NCI-H446 treated with DMSO at 0.1 percent for 48 hours (cell line): ENCODE data around the gene HSPBAP1.
"Not testable (repeated sequence)": the region's sequence is repeated elsewhere in the genome, so short reads cannot be mapped to it uniquely, and the experiment has no call there.

Experiments
- DNase-seq: peaks from one replicate; lab custom pipeline; 2025; lab: John Stamatoyannopoulos, UW

Gene HSPBAP1

DNA sequence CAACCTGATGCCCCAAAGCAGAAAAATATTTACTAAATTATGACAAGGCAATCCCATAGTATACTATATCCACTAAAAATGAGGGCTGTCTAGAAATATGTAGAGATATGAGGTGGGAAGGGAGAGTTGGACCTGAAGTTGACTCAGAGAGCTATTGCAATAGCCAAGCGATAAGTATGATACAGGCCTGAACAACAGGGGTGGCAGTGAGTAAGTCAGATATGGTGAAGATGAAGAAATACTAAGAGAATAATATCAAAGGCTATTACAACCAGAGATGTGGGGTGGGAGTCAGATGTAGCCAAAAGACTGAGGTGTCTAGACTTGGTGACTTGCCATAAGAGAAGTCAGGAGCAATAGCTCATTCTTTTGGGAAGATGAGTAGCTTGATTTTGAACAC, 9.2 kb downstream of the HSPBAP1 start:
- DNase-seq: no peak

DNA sequence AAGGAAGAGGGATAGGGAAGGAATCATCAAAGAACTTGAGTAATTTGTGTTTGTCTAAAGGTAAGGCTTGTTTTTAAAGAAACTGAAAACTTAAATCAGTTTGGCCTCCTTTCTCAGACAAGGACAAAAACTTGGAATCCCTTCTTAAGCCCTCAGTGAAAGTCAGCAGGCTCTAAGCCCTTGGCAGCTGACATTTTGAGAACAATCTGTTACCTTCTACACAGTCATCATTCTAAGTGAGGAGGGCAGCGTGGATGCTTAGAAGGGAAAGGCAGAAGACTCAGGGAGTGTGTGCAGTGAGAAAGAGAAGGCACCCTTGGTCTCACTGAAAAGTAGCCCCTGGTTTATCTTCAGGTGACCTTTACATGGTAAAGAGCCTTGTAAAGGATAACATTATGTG, 10.8 kb downstream of the HSPBAP1 start:
- no peak for DNase-seq

DNA sequence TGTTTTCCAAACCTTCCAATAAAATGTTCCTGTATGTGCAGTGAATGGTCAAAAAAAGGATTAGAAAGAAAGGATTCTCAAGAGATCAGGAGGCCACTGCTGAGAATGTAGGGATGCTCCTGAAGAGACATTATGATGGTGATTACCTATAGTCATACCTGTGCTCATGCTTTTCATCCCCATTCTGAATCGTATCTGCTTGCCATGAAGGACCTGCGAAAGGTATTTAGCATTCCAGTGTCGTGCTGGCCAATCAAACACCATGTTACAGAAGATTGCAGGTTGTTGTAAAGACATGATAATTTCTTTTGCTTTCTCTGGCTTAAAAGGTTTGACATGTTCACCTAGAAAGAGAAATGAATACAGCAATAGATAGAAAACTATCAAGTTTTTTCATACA, 16.1 kb downstream of the HSPBAP1 start:
- DNase-seq: no peak

DNA sequence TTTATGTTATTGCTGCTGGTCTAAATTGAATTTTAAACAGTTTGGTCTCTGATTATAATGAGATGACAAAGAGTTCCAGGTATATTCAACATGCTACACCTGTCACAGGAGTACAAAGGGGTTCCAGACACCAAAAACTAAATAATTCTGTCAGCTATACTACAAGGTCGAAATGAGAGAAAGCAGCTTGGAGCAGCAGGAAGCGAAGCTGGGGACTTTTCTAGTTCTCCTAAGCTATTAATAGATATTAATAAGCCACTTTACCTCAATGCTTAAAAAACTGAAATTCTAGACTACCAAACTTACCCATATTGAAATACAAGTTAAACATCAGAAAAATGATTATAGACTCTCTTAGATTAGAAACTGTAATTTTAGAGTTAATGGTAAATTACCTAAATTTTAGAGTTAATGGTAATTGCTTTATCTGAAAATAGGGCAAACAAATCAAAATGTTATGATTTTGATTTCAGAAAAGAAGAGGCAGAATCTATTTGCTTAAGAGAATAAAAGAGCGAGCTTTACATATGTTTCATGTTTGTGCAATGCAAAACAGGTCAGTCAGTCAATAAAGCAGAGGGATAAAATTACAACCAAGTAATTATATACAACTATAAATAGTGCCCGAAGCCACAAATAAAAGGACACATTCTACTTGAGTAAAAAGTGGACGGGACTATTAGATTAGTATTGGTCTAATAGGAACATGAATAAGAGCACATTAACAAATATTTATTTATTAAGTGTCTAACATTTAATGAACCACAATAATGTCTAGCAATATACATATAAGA, 16.8 kb downstream of the HSPBAP1 start:
- no peak for DNase-seq

DNA sequence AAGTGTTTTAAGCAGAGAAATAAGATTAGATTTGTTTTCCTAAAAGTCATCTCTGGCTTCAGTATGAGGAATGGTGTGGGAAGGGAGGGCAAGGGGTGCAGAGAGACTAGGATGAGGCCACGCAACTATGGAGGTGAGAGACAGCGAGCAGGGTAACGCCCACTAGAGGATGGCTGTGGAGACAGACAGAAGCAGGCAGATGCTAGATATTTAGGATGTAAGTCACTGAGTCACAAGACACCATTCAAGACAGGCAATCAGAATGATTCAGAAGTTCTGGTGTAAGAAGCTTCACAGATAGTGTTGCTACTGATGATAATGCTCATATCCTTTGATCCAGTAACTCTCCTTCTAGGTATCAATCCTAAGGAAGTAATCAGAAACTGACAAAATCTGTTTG, 19.1 kb downstream of the HSPBAP1 start:
- no peak for DNase-seq

DNA sequence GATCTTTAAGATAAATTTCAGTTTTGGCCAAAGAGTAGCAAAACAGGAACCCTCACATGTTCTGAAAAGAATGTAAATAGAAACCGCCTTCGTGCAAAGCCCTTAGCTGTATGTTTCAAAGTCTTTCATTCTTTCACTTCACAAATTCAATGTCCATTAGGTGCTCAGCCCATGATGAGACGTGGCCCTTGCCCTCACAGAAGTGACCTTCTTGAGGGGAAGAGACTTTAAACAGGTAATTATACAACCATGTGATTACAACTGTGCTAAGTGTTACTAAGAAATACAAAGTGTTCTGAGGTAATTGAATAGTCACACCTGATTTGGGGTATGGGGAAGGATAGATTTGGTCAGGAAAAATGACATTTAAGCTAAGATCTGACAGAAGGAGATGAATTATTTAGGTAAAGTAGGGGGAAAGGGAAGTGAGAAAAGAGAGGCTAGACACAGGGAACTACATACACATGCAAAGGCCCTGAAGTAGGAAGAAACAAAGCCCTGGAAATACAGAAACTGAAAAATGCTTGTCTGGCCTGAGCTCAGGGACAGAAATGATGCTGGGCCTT, 19.6 kb downstream of the HSPBAP1 start:
- DNase-seq: no peak

DNA sequence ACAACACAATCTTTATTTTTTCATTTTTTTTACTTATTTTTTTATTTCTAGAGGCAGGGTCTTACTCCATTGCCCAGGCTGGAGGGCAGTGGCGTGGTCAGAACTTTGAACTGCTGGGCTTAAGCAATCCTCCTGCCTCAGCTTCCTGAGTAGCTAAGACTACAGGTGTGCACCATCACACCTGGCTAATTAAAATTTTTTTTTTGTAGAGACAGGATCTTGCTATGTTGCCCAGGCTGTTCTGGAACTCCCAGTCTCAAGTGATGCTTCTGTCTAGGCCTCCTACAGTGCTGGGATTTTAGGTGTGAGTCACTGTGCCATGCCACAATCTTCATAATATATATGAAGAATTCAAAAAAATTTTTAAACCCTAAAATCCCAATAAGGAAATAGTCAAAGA, 20.8 kb downstream of the HSPBAP1 start:
- DNase-seq: no peak

DNA sequence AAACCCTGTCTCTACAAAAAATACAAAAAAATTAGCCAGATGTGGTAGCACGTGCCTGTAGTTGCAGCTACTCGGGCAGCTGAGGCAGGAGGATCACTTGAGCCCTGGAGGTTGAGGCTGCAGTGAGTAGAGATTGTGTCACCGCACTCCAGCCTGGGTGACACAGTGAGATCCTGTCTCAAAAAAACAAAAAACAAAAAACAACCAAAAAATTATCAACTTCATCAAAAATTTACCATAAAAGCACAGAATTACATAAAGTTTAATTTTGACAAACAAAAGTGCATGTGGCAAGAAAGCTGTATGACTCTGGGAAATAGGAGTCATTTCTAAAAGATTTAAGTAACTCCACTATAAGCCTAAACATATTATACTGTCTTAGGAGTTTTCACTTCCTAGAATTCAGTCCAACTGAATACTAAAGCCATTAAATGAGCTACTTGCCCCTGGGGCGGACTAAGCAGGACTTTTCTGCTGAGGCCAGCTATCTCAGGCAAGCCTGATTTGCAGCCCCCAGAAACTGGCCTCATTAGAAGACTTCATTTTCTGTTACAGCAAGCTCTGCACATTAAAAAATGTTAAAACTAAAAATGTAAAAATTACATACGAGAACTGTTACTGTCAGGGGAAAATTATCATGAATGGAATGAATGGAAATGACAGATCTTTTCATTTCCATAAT, 23.0 kb downstream of the HSPBAP1 start:
- no peak for DNase-seq

DNA sequence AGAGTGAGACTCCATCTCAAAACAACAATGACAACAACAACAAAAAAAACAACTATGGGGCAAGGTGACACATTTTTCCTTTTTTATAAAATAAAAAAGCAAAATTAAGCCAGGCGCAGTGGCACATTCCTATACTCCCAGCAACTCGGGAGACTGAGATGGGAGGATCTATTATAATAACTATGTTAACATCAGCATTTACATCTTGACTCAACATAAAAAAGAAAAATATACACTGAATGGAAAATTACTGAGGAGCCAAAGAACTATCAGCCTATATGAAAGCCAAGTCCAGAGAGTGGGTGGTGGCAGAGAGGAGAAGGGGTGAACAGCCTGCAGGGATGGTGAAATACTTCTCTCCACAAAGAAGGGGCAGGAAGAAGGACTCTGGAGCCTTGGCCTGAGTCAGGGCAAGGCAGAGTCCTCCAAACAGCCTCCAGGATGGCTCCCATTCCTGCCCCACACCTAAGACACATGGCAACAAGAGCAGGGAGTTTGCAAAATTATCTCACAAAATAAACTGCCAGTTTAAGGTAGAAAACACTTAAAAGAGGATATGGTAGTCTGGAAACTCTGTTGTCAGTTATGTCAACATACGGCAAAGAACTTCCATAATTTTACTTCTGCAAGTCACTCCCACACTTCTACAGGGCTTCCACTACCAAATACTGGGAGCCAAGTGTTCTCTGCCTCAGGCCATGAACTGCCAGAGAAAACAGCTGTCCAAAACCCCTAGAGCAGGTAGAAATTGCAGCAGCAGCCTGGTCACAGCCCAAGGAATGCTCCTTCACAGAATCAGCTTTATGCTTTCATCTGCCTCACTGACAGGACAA, 25.9 kb downstream of the HSPBAP1 start:
- DNase-seq: no peak

DNA sequence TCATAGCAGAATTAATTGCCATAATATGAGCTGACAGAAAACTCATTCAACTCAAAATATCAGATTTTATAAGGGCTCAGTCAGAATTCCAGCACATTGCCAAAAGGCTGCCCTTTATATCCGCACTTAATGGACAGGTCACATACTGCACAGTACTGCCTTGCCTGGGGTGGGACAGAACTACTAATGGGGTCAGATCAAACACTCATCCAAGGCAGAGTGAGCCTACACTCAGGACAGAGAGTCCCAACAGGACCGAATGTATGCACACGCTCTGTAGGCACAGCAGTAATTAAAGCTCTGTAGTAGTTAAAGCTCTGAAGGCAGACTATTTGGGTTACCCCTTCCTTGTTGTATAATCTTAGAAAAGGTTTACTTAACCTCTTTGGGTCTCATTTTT, 27.2 kb downstream of the HSPBAP1 start:
- no peak for DNase-seq

DNA sequence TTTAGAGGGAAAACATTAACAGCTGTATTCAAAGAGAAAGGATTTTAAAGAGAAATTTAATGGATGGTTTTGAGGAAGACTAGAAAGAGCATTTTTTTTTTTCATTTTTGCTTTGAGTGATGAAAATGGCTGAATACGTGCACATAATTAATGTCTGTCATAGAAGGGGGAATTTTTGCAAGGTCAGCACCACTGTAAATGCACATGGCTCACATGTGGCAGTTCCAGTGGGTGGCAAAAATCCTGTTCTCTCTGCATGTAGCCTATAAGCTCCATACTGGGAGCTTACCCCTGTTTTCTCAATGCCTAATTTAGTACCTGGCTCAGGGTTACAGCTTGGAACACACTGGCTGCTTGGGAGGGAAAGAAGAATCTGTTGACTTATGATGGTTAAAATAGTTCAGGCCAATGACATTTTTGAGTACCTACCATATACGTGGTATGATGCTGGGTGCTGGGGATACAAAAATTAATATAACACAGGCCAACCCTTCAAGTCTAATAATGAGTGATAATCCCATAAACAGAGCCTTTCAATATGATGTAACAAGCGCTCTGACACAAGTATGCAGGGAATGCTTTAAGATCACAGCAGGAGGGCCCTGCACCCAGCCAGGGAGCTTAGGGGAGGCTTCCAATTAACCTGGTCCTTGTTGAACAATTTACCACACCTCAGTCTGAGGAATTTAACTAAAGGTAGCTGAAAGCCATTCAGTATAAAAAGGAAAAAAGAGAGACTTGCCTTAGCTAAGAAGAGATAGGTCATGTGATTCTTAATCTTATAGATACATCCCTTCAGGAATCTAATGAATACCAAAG, 33.0 kb downstream of the HSPBAP1 start:
- no peak for DNase-seq

DNA sequence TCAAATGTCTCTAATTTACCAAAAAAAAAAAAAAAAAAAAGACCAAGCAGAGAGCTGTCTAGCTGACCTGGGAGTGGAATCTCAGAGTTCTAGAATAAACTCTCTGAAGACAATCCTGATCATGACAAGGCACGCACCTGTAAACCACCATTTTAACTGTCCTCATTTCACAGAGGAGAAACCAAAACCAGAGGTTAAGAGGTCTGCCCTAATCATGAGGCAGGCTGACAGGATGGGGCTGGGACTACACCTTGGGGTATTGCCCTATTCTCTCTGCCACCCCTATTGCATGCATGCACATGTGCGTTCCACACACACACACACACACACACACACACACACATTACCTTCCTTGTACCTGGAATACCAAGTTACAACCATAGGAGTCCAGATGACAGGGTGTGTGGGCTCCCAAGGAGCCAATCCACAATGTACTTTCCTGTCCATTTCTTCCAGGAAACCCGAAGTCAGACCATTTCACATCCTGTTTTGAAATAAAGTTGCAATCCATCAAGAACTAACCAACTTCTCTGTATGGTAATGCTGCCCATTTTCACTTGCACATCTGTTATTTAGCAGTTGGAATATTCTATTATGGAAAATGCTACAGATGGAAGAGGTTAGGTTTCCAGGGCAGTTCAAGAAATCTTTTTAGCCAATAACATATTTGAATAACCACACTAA, 34.6 kb downstream of the HSPBAP1 start:
- no peak for DNase-seq

DNA sequence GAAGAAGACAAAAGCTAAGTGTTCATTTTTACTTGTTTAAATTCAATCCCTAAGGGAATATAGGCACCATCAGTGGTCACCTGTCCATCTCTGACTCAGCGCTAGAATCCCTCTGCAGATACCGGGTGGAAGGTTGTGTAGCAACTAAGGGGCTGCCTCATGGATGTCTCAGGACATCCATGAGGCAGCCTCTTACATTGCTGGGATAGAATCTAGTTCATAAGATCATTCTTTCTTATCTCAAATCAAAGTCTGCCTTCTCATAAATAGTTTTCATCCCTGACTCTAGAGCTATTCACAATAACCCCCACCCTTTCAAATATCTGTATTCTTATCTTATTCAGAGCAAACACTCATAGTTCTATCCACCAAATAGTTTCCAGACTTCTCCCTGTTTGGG, 38.1 kb downstream of the HSPBAP1 start:
- no peak for DNase-seq

DNA sequence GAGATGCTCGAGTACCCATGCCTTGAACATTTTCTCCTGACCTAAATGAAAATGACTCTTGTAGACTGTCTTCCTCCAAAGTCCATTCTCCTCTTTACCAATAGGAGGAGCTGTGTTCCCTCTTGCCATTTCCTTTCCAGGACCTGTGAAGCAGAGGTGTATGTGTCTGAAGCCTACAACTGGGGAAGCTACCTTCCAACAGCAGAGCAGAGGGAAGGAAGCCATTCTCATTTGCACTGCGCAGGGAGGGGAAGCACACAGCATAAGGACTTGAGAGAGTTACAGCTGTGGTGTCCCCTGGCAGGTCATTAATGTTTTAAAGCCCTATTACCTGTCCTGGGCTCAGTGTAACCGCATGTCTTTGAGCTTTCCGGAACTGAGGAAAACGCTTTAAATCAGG, 38.7 kb downstream of the HSPBAP1 start:
- DNase-seq: no peak

DNA sequence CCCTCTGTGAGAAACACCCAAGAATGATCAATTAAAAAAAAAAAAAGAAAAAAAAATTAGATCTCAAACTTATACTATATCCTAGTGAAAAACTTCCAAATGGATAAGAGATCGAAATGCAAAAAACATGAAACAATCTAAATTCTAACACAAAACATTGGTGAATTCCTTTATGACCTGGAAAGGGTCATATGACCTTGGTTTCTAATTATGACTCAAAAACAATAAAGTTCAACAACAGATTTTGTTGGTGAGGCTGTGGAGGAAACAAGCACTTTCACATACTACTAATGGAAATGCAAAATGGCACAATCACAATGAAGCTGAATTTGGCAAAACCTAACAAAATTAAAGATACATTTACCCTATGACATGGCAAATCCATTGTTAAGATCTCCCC, 45.3 kb downstream of the HSPBAP1 start:
- no peak for DNase-seq

DNA sequence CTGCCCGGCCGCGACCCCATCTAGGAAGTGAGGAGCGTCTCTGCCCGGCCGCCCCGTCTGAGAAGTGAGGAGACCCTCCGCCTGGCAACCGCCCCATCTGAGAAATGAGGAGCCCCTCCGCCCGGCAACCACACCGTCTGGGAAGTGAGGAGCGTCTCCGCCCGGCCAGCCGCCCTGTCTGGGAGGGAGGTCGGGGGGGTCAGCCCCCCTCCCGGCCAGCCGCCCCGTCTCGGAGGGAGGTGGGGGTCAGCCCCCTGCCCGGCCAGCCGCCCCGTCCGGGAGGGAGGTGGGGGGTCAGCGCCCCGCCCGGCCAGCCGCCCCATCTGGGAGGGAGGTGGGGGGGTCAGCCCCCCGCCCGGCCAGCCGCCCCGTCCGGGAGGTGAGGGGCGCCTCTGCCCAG, 46.3 kb downstream of the HSPBAP1 start:
- not testable (repeated sequence) for DNase-seq

DNA sequence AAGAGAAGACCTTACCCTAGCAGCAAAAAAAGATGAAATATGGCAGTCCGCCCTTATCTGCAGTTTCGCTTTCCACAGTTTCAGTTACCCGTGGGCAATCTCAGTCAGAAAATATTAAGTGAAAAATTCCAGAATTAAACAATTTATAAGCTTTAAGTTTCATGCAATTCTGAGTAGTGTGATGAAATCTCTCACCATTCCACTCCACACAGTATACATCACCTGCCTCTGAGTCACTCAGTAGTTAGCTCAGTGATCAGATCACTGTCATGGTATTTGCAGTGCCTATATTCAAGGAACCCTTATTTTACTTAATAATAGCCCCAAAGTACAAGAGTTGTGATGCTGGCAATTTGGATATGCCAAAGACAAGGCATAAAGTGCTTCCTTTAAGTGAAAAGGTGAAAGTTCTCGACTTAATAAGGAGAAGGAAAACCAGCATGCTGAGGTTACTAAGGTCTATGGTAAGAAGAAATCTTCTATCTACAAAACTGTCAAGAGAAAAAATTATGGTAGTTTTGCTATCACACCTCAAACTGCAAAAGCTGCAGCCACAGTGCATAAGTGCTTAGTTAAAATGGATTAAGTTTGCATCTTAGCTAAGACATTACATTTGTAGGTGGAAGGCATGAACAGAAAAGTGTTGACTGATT, 48.1 kb downstream of the HSPBAP1 start:
- no peak for DNase-seq

DNA sequence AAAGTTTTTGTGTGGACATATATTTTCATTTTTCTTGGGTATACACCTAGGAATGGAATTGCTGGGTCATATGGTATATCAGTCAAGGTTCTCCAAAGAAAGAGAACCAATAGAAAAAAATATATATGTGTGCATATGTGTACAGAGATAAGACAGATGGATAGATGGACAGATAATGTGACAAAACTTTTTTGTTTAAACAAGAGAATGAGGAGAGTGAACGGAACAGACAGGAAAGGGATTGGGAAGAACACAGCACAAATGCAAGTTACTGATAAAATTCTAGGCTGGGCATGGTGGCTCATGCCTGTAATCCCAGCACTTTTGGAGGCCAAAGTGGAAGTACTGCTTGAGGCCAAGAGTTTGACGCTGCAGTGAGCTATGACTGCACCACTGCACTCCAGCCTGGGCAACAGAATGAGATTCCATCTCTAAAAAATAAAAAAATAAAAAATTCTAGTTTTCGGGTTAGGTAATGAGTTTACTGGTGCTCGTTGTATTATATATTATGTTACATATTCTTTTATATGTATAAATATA, 50.0 kb downstream of the HSPBAP1 start:
- DNase-seq: no peak

DNA sequence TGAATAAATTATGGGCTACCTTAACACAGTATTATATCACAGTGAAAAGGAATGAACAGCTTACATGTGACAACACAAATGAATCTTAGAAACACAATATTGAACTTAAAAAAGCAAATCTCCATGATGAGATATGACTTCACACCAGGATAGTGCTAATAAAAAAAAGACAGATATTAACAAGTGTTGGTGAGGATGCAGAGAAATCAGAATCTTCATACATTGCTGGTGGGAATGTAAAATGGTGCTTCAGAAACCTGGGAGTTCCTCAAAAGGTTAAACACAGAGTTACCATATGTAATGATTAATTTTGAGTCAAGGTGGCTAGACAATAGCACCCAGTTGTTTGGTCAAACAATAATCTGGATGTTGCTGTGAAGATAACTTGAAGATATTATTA, 51.4 kb downstream of the HSPBAP1 start:
- no peak for DNase-seq

DNA sequence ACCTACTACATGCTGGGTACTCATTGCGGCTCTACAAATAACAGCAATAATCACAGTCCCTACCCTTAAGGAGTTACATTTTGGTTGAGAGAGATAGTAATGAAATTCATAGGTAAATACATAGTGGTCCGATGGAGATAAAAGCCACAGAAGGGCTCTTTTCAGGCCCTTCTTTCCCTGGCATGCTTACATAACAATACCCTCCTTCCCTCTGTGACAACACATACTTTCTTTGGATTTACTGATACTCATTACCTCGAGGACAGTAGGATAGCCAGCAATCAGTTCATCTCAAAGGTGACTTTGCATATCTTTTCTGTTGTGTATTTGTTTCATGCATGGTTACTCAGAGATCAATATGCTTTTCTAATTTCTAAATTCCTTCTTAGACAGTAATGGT, 54.5 kb downstream of the HSPBAP1 start:
- DNase-seq: no peak
